ENCODE measurements around the gene GPT2.
A peak's percentile ranks its signal among the peaks of the same experiment; 100 is the strongest.

GPT2 gene

DNA sequence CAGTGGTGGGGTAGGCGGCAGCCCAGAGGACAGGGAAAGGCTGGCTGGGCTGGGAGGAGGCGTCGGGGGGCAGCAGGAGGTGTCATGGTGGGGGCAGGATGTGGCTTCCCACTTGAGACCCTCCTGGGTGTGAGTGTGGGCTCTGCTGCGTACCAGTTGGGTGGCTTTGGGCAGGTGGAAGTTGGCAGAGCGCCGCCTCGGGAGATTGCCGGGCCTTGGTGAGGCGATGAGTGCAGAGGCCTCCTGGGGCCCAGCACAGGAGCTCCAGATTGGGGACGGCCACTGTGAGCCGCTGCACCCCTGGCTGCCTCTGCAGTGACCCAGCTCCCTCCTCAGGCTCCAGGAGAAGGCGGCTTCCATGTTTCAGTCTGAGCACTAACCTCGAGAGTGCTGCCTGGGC is 13.8 kb downstream of the GPT2 start:
- H3K9me3 Mint-ChIP-seq = no peaks in the 10 kb centered on the region
- ATAC-seq (replicated peaks) (no peak), DNase-seq (no peak)
- no peaks in the 10 kb centered on the region for H3K27me3 Mint-ChIP-seq
- no peak overlapping the region for H3K27ac Mint-ChIP-seq
- peaks cover 1 to 8% of the 10 kb centered on the region in 2 donors for H3K36me3 Mint-ChIP-seq
- no peaks in the 10 kb centered on the region for H3K4me1 Mint-ChIP-seq
- H3K4me3 Mint-ChIP-seq = no peak overlapping the region

DNA sequence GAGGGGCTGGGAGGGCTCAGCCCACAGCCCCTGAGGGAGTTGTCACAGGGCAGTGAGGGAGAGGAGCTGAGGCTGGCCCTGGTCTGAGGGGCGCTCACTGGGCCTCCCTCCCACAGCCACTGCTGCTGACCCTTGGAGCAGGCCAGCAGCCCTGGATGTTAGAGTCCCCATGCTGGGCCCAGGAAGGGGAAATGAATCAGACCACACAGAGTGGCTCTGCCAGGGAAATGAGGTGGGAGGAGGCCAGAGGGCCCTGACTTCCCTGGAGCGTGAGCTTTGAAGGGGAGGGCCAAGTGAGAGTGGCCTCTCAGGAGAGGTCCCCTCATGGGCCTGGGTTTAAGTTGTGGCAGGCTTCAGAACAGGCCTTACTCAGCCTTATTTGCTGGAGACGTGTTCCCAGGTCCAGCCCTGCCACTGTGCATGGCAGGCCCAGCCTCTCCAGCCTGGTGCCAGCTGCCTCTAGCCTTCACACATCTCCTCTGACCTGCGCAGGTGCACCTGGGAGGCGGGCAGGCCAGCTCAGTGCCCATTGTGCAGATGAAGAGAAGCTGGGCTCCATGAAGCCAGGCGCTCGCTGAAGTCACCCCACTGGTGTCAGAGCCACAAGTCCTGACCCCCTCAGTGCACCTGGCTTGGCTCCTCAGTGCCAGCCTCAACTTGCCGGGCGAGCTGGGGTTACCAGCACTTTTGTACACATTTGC is 15.4 kb downstream of the GPT2 start:
- Mint-ChIP-seq H3K4me3 (no peak overlapping the region), H3K36me3 (peaks cover 1 to 8% of the 10 kb centered on the region in 2 donors), H3K27me3 (no peaks in the 10 kb centered on the region), H3K27ac (no peak overlapping the region), H3K9me3 (no peaks in the 10 kb centered on the region), H3K4me1 (no peaks in the 10 kb centered on the region)
- ATAC-seq (replicated peaks) (no peak), DNase-seq (no peak)

DNA sequence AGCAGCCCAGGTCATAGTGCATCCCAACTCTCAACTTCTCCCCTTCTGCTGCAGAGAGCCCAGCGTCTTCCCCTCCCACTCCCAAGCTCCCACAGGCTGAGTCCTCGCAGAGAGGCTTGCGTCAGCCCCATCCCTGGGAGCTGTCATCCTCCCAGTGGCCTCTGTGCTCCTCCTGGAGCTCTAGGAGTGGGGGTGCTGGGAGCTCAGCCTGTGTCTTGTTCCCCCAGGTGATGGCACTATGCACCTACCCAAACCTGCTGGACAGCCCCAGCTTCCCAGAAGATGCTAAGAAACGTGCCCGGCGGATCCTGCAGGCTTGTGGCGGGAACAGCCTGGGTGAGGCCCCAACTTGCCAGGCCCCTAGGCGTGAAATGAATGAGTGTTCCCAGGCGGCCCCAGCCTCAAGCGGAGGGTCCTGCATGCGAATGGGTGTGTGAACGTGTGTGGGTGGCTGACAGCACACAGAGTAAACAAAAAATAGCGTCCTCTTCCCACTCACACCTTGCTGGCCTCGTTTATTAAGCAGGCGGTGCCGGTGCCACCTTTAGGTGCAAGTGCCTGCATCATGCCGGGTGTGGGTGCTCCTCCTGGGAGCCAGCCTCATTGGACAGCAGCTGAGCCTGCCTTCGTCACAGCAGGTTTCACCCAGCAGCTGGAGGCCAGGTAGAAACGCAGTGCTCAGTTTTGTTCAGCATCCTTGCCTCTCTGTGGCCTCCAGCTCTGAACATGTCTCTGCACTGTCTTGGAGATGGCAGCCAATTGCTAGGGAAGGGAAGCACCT is 16.5 kb downstream of the GPT2 start:
- Mint-ChIP-seq H3K9me3 (no peaks in the 10 kb centered on the region), H3K36me3 (peaks cover 1 to 8% of the 10 kb centered on the region in 2 donors), H3K4me3 (no peak overlapping the region), H3K4me1 (no peaks in the 10 kb centered on the region), H3K27ac (no peak overlapping the region), H3K27me3 (no peaks in the 10 kb centered on the region)
- no peak for DNase-seq
- no peak for ATAC-seq (replicated peaks)

DNA sequence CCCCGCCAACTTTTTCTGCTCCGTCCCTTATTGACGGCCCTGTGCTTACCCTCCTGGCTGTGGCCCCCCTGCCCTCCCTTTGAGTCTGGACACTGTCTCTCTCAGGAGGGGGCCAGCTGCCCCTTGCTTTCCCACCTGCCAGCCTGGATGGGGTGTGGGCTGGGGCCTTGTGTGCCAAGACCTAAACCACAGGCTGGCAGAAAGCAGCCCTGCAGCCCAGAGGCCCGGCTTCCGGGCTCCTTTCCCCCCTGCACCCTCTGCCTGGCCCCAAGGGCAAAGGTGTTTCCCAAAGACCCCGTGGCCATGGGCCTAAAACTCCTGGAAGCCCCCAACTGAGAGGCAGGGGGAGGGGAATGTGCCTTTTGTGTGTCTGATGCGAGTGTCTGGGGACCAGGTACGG is 17.5 kb downstream of the GPT2 start:
- no peak overlapping the region for H3K4me3 Mint-ChIP-seq
- no peaks in the 10 kb centered on the region for H3K9me3 Mint-ChIP-seq
- ATAC-seq (replicated peaks) = no peak
- no peaks in the 10 kb centered on the region for H3K4me1 Mint-ChIP-seq
- no peak overlapping the region for H3K27ac Mint-ChIP-seq
- no peak for DNase-seq
- H3K27me3 Mint-ChIP-seq = no peaks in the 10 kb centered on the region
- H3K36me3 Mint-ChIP-seq = peaks cover 1 to 8% of the 10 kb centered on the region in 2 donors

- Mint-ChIP-seq H3K4me3 (no peak overlapping the region), H3K9me3 (no peaks in the 10 kb centered on the region), H3K4me1 (peaks cover 0 to under 1% of the 10 kb centered on the region in 2 donors), H3K36me3 (peaks cover 1 to 8% of the 10 kb centered on the region in 2 donors), H3K27ac (no peak overlapping the region), H3K27me3 (no peaks in the 10 kb centered on the region)
- DNase-seq (no peak), ATAC-seq (replicated peaks) (no peak)
These were observed 19.2 kb downstream of the GPT2 start for GRCh38 chr16:46903255-46903905.

- peaks cover under 1 to 8% of the 10 kb centered on the region in 2 donors for H3K36me3 Mint-ChIP-seq
- no peaks in the 10 kb centered on the region for H3K27me3 Mint-ChIP-seq
- H3K4me3 Mint-ChIP-seq = no peak overlapping the region
- peaks cover 5 to 7% of the 10 kb centered on the region in 2 donors for H3K4me1 Mint-ChIP-seq
- H3K27ac Mint-ChIP-seq = no peak overlapping the region
- DNase-seq = no peak
- ATAC-seq (replicated peaks) = no peak
- H3K9me3 Mint-ChIP-seq = no peaks in the 10 kb centered on the region
These were observed 20.3 kb downstream of the GPT2 start for GRCh38 chr16:46904471-46904870.

DNA sequence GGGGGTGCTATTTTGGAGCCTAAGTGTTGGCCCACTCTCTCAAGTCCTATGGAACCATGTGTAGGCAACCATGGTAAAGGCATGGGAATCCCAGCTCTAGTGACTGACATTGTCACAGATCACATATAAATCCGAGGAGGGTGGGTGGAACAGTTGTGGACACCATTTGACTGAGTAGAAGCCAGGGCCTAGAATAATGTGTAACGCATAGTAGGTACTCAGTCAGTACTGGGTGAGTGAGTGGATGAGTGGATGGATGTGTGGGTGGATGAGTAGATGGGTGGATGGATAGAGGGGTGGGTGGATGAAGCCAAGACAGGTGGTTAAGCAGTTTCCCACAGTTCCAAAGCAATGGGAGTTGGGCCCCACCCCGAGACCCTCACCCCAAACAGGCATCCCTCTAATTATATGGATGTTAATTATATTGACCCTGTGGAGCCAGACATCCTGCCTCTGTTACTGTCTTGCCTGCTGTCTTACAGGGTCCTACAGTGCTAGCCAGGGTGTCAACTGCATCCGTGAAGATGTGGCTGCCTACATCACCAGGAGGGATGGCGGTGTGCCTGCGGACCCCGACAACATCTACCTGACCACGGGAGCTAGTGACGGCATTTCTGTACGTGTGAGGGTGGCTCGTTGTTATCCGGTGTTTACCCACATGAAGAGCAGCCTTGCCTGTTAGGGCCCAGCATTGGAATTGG is 22.3 kb downstream of the GPT2 start:
- no peak for DNase-seq
- Mint-ChIP-seq H3K36me3 (no peaks in the 10 kb centered on the region), H3K4me1 (peaks cover 13 to 16% of the 10 kb centered on the region in 2 donors), H3K4me3 (no peak overlapping the region), H3K27me3 (no peaks in the 10 kb centered on the region), H3K9me3 (no peaks in the 10 kb centered on the region), H3K27ac (peak overlapping the region; percentile 56)
- no peak for ATAC-seq (replicated peaks)

DNA sequence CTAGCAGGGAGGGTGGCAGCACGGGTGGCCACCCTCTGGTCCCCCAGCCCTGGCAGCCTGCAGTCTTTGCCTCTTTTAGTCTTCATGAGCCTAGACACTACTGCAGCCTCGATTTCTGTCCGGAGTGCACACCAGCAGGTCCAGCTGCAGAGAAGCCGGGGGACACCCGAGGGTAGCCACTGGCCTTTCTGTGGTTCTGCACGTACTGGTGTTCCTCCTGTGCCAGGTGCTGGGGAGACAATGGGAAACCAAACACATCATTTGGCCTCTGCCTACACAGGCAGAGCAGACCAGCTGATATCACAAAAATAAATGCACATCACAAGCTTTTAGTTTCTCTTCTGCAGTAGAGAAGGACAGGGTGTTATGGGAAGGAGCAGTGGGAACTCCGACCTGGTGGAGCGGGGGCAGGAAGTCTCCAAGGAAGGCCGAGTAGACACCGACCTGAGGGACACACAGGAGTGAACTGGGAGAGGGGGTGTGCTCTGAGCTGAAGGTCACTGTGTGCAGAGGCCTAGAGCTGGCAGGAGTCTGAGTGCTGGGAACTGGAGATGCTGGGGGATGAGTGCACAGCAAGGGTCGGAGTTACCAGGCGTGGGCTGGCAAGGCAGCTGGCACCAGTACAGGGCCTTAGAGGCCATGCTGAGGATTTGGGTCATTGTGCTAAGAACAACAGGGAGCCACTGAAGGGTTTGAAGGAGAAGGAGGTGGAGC is 23.1 kb downstream of the GPT2 start:
- no peaks in the 10 kb centered on the region for H3K36me3 Mint-ChIP-seq
- H3K27ac Mint-ChIP-seq = no peak overlapping the region
- ATAC-seq (replicated peaks) = no peak

DNA sequence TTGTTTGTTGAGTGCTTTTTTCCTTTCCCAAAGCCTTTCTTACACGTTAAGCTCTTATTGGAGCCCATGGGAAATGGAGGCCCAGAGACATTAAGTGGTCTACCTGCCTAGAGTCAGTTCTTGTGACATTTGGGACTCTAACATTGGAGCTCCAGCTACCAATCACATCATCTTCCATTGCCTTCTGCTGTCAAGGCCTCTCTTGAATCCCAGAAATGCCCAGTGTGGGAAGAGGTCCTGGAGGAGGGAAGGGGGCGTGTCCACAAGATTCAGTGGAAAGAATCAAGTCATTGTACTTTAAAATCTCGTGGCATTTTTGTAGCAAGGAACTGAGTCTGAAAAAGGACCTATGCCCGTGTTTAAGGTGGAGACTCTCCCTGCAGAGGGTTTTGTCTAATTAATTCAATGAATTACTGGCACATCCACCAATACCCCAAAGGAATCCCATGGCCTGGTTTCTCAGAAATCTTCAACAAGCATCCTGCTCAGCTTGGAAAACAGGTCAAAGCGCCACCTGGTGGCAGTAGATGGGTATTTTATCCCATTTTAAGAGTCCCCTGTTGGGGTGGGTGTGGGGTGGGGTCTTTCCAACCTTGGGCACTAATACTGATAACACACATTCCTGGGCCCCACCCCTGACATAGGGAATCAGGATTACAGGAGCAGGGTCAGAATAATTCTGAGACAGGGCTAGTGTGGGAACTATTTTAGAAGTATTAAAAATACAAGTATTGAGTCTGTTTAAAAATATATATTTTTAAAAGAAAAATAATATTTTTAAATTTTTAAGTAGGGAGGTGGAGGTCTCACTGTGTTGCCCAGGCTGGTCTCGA is 24.6 kb downstream of the GPT2 start:
- H3K27me3 Mint-ChIP-seq = no peaks in the 10 kb centered on the region
- H3K4me1 Mint-ChIP-seq = peaks cover 16 to 20% of the 10 kb centered on the region in 2 donors
- ATAC-seq (replicated peaks) (peak; percentile 50 to 55), DNase-seq (no peak)
- H3K36me3 Mint-ChIP-seq = peaks cover 0 to 2% of the 10 kb centered on the region in 2 donors
- H3K27ac Mint-ChIP-seq = peak overlapping the region; percentile 56
- H3K4me3 Mint-ChIP-seq = no peak overlapping the region
- H3K9me3 Mint-ChIP-seq = no peaks in the 10 kb centered on the region

More for the DNA sequence above, 23.1 kb downstream of the GPT2 start:
- Mint-ChIP-seq H3K9me3 (no peaks in the 10 kb centered on the region), H3K27me3 (no peaks in the 10 kb centered on the region), H3K4me1 (peaks cover 14 to 16% of the 10 kb centered on the region in 2 donors), H3K4me3 (no peak overlapping the region)
- no peak for DNase-seq

DNA sequence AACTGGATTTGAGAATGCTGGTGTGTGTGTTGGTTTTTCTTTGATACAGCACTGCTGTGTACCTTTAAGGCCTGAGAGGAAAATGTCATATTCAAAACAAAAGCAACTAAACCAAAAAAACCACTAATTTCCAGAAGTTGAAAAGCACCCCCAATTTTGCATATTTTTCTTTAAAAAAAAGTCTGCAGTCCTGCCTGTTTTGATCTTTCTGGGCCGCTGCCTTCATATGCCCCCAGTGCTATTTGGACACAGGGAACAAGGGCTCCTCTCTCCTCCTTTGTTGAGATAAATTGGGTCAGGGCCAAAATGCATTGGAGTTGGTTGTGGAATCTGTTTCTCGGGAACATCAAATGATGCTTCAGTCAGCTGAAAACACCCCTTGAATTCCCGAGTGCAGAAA is 26.9 kb downstream of the GPT2 start:
- H3K9me3 Mint-ChIP-seq = peaks cover 0 to 4% of the 10 kb centered on the region in 2 donors
- peaks cover 7 to 9% of the 10 kb centered on the region in 2 donors for H3K36me3 Mint-ChIP-seq
- peak; percentile 72 to 75 for ATAC-seq (replicated peaks)
- peak overlapping the region; percentile 23 to 31 for H3K4me3 Mint-ChIP-seq
- peak overlapping the region; percentile 5 for H3K27ac Mint-ChIP-seq
- no peaks in the 10 kb centered on the region for H3K27me3 Mint-ChIP-seq
- H3K4me1 Mint-ChIP-seq = peaks cover 32 to 38% of the 10 kb centered on the region in 2 donors
- no peak for DNase-seq

DNA sequence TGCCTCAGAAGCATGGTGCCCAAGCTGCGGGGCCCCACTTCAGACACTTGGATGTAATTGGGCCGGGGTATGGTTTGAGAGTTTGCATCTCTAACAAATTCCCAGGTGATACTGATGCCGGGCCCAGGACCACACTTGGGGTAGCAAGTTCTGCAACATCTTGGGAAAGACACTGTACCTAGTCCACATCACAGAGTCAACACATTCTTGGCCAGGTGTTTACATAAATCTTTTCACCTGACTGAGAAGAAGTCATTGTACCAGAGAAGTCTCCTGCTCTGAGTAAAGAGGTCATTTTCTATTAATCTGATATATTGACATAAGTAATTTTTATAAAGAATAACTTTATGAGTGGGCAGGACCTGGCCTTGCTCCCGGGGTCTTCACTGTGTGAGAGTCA is 27.5 kb downstream of the GPT2 start:
- ATAC-seq (replicated peaks) = no peak
- Mint-ChIP-seq H3K27ac (no peak overlapping the region), H3K4me3 (no peak overlapping the region)

GRCh38 chr16:46914556-46915201 is 30.5 kb downstream of the GPT2 start:
- Mint-ChIP-seq H3K9me3 (peaks cover 0 to 4% of the 10 kb centered on the region in 2 donors), H3K27me3 (no peaks in the 10 kb centered on the region), H3K4me1 (peaks cover 59 to 66% of the 10 kb centered on the region in 2 donors), H3K36me3 (peaks cover 7 to 12% of the 10 kb centered on the region in 2 donors), H3K27ac (no peak overlapping the region), H3K4me3 (no peak overlapping the region)
- ATAC-seq (replicated peaks) = no peak
- no peak for DNase-seq

More for the DNA sequence above, 27.5 kb downstream of the GPT2 start:
- Mint-ChIP-seq H3K36me3 (peaks cover 7 to 9% of the 10 kb centered on the region in 2 donors), H3K9me3 (peaks cover 0 to 4% of the 10 kb centered on the region in 2 donors), H3K4me1 (peaks cover 36 to 44% of the 10 kb centered on the region in 2 donors), H3K27me3 (no peaks in the 10 kb centered on the region)
- no peak for DNase-seq

Data from stimulated activated naive B cell treated with anti-CD40 and anti-IgM and Interleukin-4, amounts not matched to agents 10 μg/mL and 1 μg/mL and 100 μg/mL, for 72 hours (primary cell).